HG02678 (cell line): Measurements from ENCODE around the gene PDHX.

Experiments used
- ATAC-seq: cut with Tn5 transposase; IDR thresholded peaks from one replicate; pipeline ENCODE4 v1.9.1; 2021; ENCODE audit warnings: mild to moderate bottlenecking, moderate library complexity; ENCODE audit not compliant: unreplicated experiment

The PDHX gene

DNA sequence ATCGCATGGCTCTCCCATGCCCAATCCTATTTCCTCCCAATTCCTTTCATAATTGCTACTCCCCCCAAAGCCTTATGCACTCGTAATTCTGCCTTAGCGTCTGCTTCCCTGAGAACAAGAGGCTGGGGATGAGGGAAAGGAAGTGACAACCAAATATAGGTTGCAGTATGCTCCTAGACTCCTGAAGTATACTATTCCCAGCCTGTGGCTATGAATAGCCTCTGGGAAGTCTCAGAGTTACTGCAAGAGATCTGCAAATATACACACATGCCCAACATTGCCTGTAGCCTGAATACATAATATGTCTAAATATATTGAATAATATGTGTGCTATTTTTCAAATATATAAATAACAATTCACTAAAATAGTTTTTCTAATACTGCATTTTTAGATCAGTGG, 126.5 kb downstream of the PDHX start:
- ATAC-seq: no peak

DNA sequence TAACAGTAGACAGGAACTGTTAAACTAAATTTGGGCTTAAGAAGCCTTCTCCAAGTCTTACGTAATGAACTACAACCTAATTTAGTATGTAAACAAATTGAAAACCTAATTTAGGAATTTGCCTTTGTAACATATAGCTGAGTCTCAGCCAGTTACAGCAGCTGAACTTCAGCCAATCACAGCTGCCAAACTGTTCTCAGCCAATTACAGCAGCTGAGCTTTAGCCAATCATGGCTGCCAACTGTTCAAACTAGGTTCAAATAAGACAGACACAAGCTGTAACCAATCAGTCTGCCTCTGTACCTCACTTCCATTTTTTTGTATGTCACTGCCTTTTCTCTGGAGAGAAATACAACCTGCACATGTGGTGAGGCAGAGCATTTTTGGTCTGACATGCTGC, 127.5 kb downstream of the PDHX start:
- ATAC-seq: no peak

DNA sequence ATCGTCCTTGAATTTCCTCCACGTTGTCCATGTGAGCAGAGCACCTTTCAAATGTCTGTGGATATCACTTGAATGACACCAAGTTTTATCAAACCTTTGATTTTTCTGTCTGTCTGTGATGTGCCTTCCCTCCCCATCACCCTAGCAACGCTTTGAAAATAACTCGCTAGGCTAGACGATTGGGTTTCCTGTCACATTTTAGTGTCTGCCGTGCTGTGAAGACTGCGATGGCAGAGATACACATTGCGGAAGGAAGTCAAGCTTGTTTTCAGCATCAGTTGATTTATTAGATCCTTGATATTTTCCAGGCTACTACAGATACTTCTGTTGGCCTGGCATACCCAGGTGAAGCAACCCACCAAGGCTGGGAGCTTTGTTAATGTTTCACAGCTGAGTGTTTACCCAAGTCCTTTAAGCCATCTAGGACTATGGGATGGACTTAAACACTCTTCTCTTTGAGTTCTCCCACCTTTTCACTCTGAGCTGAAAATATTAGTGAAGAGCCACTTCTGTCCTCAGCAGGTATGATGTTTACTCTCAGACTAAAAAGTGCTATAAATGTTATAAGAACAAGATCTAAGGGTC, 128.9 kb downstream of the PDHX start:
- ATAC-seq: no peak
